Measurements from ENCODE around the gene LDB2.

The LDB2 gene

GRCh38 chr4:16869594-16870245, 28.7 kb downstream of the LDB2 start:
- no peak for DNase-seq (ENCODE audit: low read depth, low spot score)
- Histone ChIP-seq H3K9ac (ENCODE audit: insufficient read length) (no peak overlapping the region), H3K36me3 (ENCODE audit: insufficient read depth, low read length) (peaks cover 13% of the 10 kb centered on the region; the same call in 1 of the 2 replicates), H3K4me3 (no peak overlapping the region), H3K27ac (no peak overlapping the region), H3K9me3 (ENCODE audit: low read depth, low read length) (no peaks in the 10 kb centered on the region)
- TF ChIP-seq POLR2AphosphoS5 (IDR thresholded peaks at IDR 0.05; ENCODE audit: borderline replicate concordance, low read depth, low read length) (no peak), EZH2 (IDR thresholded peaks at IDR 0.05) (no peak), FOXP2 (optimal IDR thresholded peaks at IDR 0.05; ENCODE audit: control extremely low read depth, extremely low read length, insufficient read depth) (no peak)

GRCh38 chr4:16868674-16869073, 29.8 kb downstream of the LDB2 start:
- no peaks in the 10 kb centered on the region for H3K9me3 ChIP-seq (ENCODE audit: low read depth, low read length)
- TF ChIP-seq POLR2AphosphoS5 (IDR thresholded peaks at IDR 0.05; ENCODE audit: borderline replicate concordance, low read depth, low read length) = no peak
- TF ChIP-seq FOXP2 (optimal IDR thresholded peaks at IDR 0.05; ENCODE audit: control extremely low read depth, extremely low read length, insufficient read depth) = no peak
- TF ChIP-seq EZH2 (IDR thresholded peaks at IDR 0.05) = no peak
- no peak overlapping the region for H3K9ac ChIP-seq (ENCODE audit: insufficient read length)
- peaks cover 13% of the 10 kb centered on the region; the same call in 1 of the 2 replicates for H3K36me3 ChIP-seq (ENCODE audit: insufficient read depth, low read length)
- no peak overlapping the region for H3K4me3 ChIP-seq
- DNase-seq (ENCODE audit: low read depth, low spot score) = no peak
- no peak overlapping the region for H3K27ac ChIP-seq

- Histone ChIP-seq H3K9ac (ENCODE audit: insufficient read length) (no peak overlapping the region), H3K9me3 (ENCODE audit: low read depth, low read length) (no peaks in the 10 kb centered on the region), H3K4me3 (no peak overlapping the region), H3K27ac (no peak overlapping the region), H3K36me3 (ENCODE audit: insufficient read depth, low read length) (peaks cover 13% of the 10 kb centered on the region; the same call in 1 of the 2 replicates)
- no peak for TF ChIP-seq EZH2 (IDR thresholded peaks at IDR 0.05)
- TF ChIP-seq POLR2AphosphoS5 (IDR thresholded peaks at IDR 0.05; ENCODE audit: borderline replicate concordance, low read depth, low read length) = no peak
- TF ChIP-seq FOXP2 (optimal IDR thresholded peaks at IDR 0.05; ENCODE audit: control extremely low read depth, extremely low read length, insufficient read depth) = no peak
- no peak for DNase-seq (ENCODE audit: low read depth, low spot score)
These were observed 30.6 kb downstream of the LDB2 start for GRCh38 chr4:16867827-16868226.

- TF ChIP-seq POLR2AphosphoS5 (IDR thresholded peaks at IDR 0.05; ENCODE audit: borderline replicate concordance, low read depth, low read length) (no peak), FOXP2 (optimal IDR thresholded peaks at IDR 0.05; ENCODE audit: control extremely low read depth, extremely low read length, insufficient read depth) (no peak), EZH2 (IDR thresholded peaks at IDR 0.05) (no peak)
- no peak for DNase-seq (ENCODE audit: low read depth, low spot score)
- H3K27ac ChIP-seq = no peak overlapping the region
- H3K4me3 ChIP-seq = no peak overlapping the region
- H3K9me3 ChIP-seq (ENCODE audit: low read depth, low read length) = no peaks in the 10 kb centered on the region
- H3K36me3 ChIP-seq (ENCODE audit: insufficient read depth, low read length) = peaks cover 13% of the 10 kb centered on the region; the same call in 1 of the 2 replicates
- H3K9ac ChIP-seq (ENCODE audit: insufficient read length) = no peak overlapping the region
These were observed 31.5 kb downstream of the LDB2 start for GRCh38 chr4:16866974-16867373.

GRCh38 chr4:16865897-16866283, 32.6 kb downstream of the LDB2 start:
- Histone ChIP-seq H3K9me3 (ENCODE audit: low read depth, low read length) (no peaks in the 10 kb centered on the region), H3K36me3 (ENCODE audit: insufficient read depth, low read length) (peaks cover 13% of the 10 kb centered on the region; the same call in 1 of the 2 replicates), H3K9ac (ENCODE audit: insufficient read length) (no peak overlapping the region), H3K27ac (no peak overlapping the region), H3K4me3 (no peak overlapping the region)
- no peak for DNase-seq (ENCODE audit: low read depth, low spot score)
- TF ChIP-seq EZH2 (IDR thresholded peaks at IDR 0.05) = no peak
- no peak for TF ChIP-seq FOXP2 (optimal IDR thresholded peaks at IDR 0.05; ENCODE audit: control extremely low read depth, extremely low read length, insufficient read depth)
- TF ChIP-seq POLR2AphosphoS5 (IDR thresholded peaks at IDR 0.05; ENCODE audit: borderline replicate concordance, low read depth, low read length) = no peak

GRCh38 chr4:16865209-16865896, 33.1 kb downstream of the LDB2 start:
- peaks cover 13% of the 10 kb centered on the region; the same call in 1 of the 2 replicates for H3K36me3 ChIP-seq (ENCODE audit: insufficient read depth, low read length)
- H3K27ac ChIP-seq = no peak overlapping the region
- H3K4me3 ChIP-seq = no peak overlapping the region
- TF ChIP-seq POLR2AphosphoS5 (IDR thresholded peaks at IDR 0.05; ENCODE audit: borderline replicate concordance, low read depth, low read length) = no peak
- no peak for TF ChIP-seq EZH2 (IDR thresholded peaks at IDR 0.05)
- no peak for TF ChIP-seq FOXP2 (optimal IDR thresholded peaks at IDR 0.05; ENCODE audit: control extremely low read depth, extremely low read length, insufficient read depth)
- H3K9me3 ChIP-seq (ENCODE audit: low read depth, low read length) = no peaks in the 10 kb centered on the region
- no peak for DNase-seq (ENCODE audit: low read depth, low spot score)
- no peak overlapping the region for H3K9ac ChIP-seq (ENCODE audit: insufficient read length)

GRCh38 chr4:16864199-16864598, 34.2 kb downstream of the LDB2 start:
- H3K36me3 ChIP-seq (ENCODE audit: insufficient read depth, low read length) = peaks cover 5% of the 10 kb centered on the region; the same call in 1 of the 2 replicates
- no peak for DNase-seq (ENCODE audit: low read depth, low spot score)
- H3K9me3 ChIP-seq (ENCODE audit: low read depth, low read length) = no peaks in the 10 kb centered on the region
- H3K27ac ChIP-seq = no peak overlapping the region
- TF ChIP-seq POLR2AphosphoS5 (IDR thresholded peaks at IDR 0.05; ENCODE audit: borderline replicate concordance, low read depth, low read length) (no peak), FOXP2 (optimal IDR thresholded peaks at IDR 0.05; ENCODE audit: control extremely low read depth, extremely low read length, insufficient read depth) (no peak), EZH2 (IDR thresholded peaks at IDR 0.05) (no peak)
- no peak overlapping the region for H3K9ac ChIP-seq (ENCODE audit: insufficient read length)
- H3K4me3 ChIP-seq = no peak overlapping the region

GRCh38 chr4:16862697-16863096, 35.7 kb downstream of the LDB2 start:
- DNase-seq (ENCODE audit: low read depth, low spot score) = no peak
- Histone ChIP-seq H3K9ac (ENCODE audit: insufficient read length) (no peak overlapping the region), H3K27ac (no peak overlapping the region), H3K4me3 (no peak overlapping the region), H3K9me3 (ENCODE audit: low read depth, low read length) (no peaks in the 10 kb centered on the region), H3K36me3 (ENCODE audit: insufficient read depth, low read length) (no peaks in the 10 kb centered on the region)
- TF ChIP-seq FOXP2 (optimal IDR thresholded peaks at IDR 0.05; ENCODE audit: control extremely low read depth, extremely low read length, insufficient read depth) (no peak), POLR2AphosphoS5 (IDR thresholded peaks at IDR 0.05; ENCODE audit: borderline replicate concordance, low read depth, low read length) (no peak), EZH2 (IDR thresholded peaks at IDR 0.05) (no peak)
